ENCODE measurements around the gene DGKB.

GRCh38 chr7:14888962-14889361, 13.6 kb downstream of the DGKB start:
- TF ChIP-seq, protein P1, sequence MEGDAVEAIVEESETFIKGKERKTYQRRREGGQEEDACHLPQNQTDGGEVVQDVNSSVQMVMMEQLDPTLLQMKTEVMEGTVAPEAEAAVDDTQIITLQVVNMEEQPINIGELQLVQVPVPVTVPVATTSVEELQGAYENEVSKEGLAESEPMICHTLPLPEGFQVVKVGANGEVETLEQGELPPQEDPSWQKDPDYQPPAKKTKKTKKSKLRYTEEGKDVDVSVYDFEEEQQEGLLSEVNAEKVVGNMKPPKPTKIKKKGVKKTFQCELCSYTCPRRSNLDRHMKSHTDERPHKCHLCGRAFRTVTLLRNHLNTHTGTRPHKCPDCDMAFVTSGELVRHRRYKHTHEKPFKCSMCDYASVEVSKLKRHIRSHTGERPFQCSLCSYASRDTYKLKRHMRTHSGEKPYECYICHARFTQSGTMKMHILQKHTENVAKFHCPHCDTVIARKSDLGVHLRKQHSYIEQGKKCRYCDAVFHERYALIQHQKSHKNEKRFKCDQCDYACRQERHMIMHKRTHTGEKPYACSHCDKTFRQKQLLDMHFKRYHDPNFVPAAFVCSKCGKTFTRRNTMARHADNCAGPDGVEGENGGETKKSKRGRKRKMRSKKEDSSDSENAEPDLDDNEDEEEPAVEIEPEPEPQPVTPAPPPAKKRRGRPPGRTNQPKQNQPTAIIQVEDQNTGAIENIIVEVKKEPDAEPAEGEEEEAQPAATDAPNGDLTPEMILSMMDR (IDR thresholded peaks at IDR 0.05; ENCODE audit: insufficient read depth, low read length), result no peak
- no peak for TF ChIP-seq SPI1 (IDR thresholded peaks at IDR 0.05; ENCODE audit: borderline replicate concordance, low read depth)
